A549 (cell line): ENCODE data around the gene RPA1. TPM values are rescaled to one million over a fixed set of nuclear protein-coding genes. Genes with fewer than 3 reads are reported as not detected.

ENCODE experiments used
- ATAC-seq, 2 experiments: fragments of 200-7000 bp in 1 of 2; fragments of >200 bp in 1 of 2; cut with Nextera tagmentation in 1 of 2; cut with Tn5 transposase in 1 of 2; 3 replicates each; pipeline versions ENCODE4 v1.8.0 to v1.9.1; 2018 to 2020; ENCODE audit warnings: mild to moderate bottlenecking in 1 of 2, moderate library complexity in 1 of 2
- CTCF ChIA-PET: fragments of 300-600 bp; sonication (Branson Sonifier 250); formaldehyde crosslinking; extraction: SDS; loops from one replicate; lab custom pipeline; 2021; ENCODE audit warnings: antibody characterized with exemption, inconsistent platforms; lab: Yijun Ruan, JAX
- POLR2A ChIA-PET: fragments of 350-600 bp; formaldehyde crosslinking; extraction: SDS; loops from one replicate; lab custom pipeline; 2021; ENCODE audit warnings: antibody characterized with exemption, inconsistent platforms; lab: Yijun Ruan, JAX
- DNase-seq, 2 experiments: peaks; one replicate each; pipeline versions ENCODE4 v3.0.0 to v3.0.0-alpha.2; 2011 to 2016; ENCODE audit warnings: low read depth in 1 of 2, low spot score in 1 of 2
- FAIRE-seq: peaks from 2 replicates; lab custom pipeline; 2011; peaks lifted over from hg19 to GRCh38; lab: Jason Lieb, UNC
- H3K27ac ChIP-seq, 2 experiments: fragments of >200 bp; sonication (Bioruptor Twin); formaldehyde crosslinking; 3 replicates each; pipeline ENCODE4 v1.5.1; 2016 to 2017
- H3K4me1 ChIP-seq: fragments of >200 bp; sonication (Bioruptor Twin); formaldehyde crosslinking; 3 replicates; pipeline ENCODE4 v1.6.1; 2016
- H3K4me2 ChIP-seq: fragments of >200 bp; sonication (Bioruptor Twin); formaldehyde crosslinking; 3 replicates; pipeline ENCODE4 v1.6.1; 2016
- H3K4me3 ChIP-seq: fragments of >200 bp; sonication (Bioruptor Twin); formaldehyde crosslinking; 3 replicates; pipeline ENCODE4 v1.5.1; 2016
- H3K9me3 ChIP-seq: fragments of >200 bp; sonication (Bioruptor Twin); formaldehyde crosslinking; 3 replicates; pipeline ENCODE4 v1.6.1; 2016
- BCL3 ChIP-seq: fragments of >200 bp; sonication (Bioruptor Twin); formaldehyde crosslinking; IDR thresholded peaks from 3 replicates; pipeline ENCODE4 v1.6.1; 2016
- CTCF ChIP-seq: fragments of >200 bp; sonication (Bioruptor Twin); formaldehyde crosslinking; IDR thresholded peaks from 3 replicates; pipeline ENCODE4 v1.5.1; 2016
- EHF ChIP-seq: fragments of 250-450 bp; sonication (Bioruptor Pico); IDR thresholded peaks from 2 replicates; pipeline ENCODE4 v1.5.0; 2020; ENCODE audit warnings: mild to moderate bottlenecking
- ESRRA ChIP-seq: fragments of 150-350 bp; IDR thresholded peaks from 2 replicates; pipeline ENCODE4 v1.6.1; 2014; ENCODE audit warnings: mild to moderate bottlenecking, low read length, borderline replicate concordance
- FOSB ChIP-seq: fragments of 250-450 bp; sonication (Bioruptor Pico); IDR thresholded peaks from 2 replicates; pipeline ENCODE4 v1.5.0; 2020; ENCODE audit warnings: mild to moderate bottlenecking, moderate library complexity
- FOSL2 ChIP-seq, 2 experiments: fragments of 450-650 bp in 1 of 2; fragments of >200 bp in 1 of 2; sonication (Bioruptor Twin) in 1 of 2; formaldehyde crosslinking; IDR thresholded peaks; 2 replicates each; pipeline versions ENCODE4 v1.5.0 to v1.6.1; 2016 to 2020; ENCODE audit warnings: mild to moderate bottlenecking in 1 of 2, moderate library complexity in 1 of 2
- HMGXB4 ChIP-seq: fragments of 250-450 bp; sonication (Bioruptor Pico); IDR thresholded peaks from 2 replicates; pipeline ENCODE4 v1.5.0; 2021; ENCODE audit warnings: mild to moderate bottlenecking, moderate library complexity, borderline replicate concordance
- HOXB13 ChIP-seq: fragments of 250-450 bp; sonication (Bioruptor Pico); IDR thresholded peaks from 2 replicates; pipeline ENCODE4 v1.5.0; 2020; ENCODE audit warnings: low read depth, mild to moderate bottlenecking, moderate library complexity
- JUN ChIP-seq, 2 experiments: fragments of >200 bp; sonication (Bioruptor Twin); formaldehyde crosslinking; IDR thresholded peaks; 2 replicates in 1 of 2; 3 replicates in 1 of 2; pipeline ENCODE4 v1.6.1; 2016 to 2017
- JUNB ChIP-seq: fragments of >200 bp; sonication (Bioruptor Twin); formaldehyde crosslinking; IDR thresholded peaks from 2 replicates; pipeline ENCODE4 v1.6.1; 2016
- MAFK ChIP-seq: fragments of 450-650 bp; IDR thresholded peaks from 2 replicates; pipeline ENCODE4 v1.6.1; 2014; ENCODE audit not compliant: partially characterized antibody
- REST ChIP-seq: fragments of 200-600 bp; sonication (generic); IDR thresholded peaks from 2 replicates; pipeline ENCODE4 v1.6.1; 2016; ENCODE audit warnings: antibody characterized with exemption, mild to moderate bottlenecking, moderate library complexity
- SREBF2 ChIP-seq: fragments of 450-650 bp; IDR thresholded peaks from 2 replicates; pipeline ENCODE4 v1.6.1; 2014; ENCODE audit warnings: mild to moderate bottlenecking, moderate library complexity
- TFCP2L1 ChIP-seq: fragments of 250-450 bp; sonication (Bioruptor Pico); IDR thresholded peaks from 2 replicates; pipeline ENCODE4 v1.5.0; 2021; ENCODE audit warnings: mild to moderate bottlenecking
- ZNF302 ChIP-seq: fragments of 250-450 bp; sonication (Bioruptor Pico); IDR thresholded peaks from 2 replicates; pipeline ENCODE4 v1.9.0; 2021; ENCODE audit warnings: inconsistent platforms, mild to moderate bottlenecking, moderate library complexity
- WGBS: methylation state at CpG from one replicate; pipeline ENCODE4 v1.1.6; 2017; ENCODE audit errors: missing lambda C conversion rate; 5-methylcytosine and 5-hydroxymethylcytosine counted together
- polyA plus RNA-seq, 4 experiments: library from polyadenylated mRNA; depleted of rRNA in 3 of 4; stranded (reverse); fragments of >200 nt; fragmentation: RNase III in 1 of 4; extraction: RNeasy Plus Mini Kit Qiagen cat#74134 plus additional on column Dnase treatment in 1 of 4; gene quantifications; 2 replicates in 3 of 4; 3 replicates in 1 of 4; pipeline ENCODE4 v1.2.3, GENCODE V29; 2011 to 2017

The RPA1 gene
- polyA plus RNA-seq, 2 of the 4 experiments (the other 2 are of a cell fraction), result 72.2 to 136 TPM

GRCh38 chr17:1918346-1919162 is 88.7 kb downstream of the RPA1 start:
- no peaks in the 10 kb centered on the region for H3K9me3 ChIP-seq
- ChIA-PET CTCF (interaction anchor here (0.6 to 4.8 kb wide), 10 partner anchors 9 to 326 kb away, joined by 3 to 39 read pairs (median 4); partner anchors contain the start of genes OVCA2 and RTN4RL1), POLR2A (no interaction called here)
- no peak for ATAC-seq
- FAIRE-seq, result no peak
- H3K4me2 ChIP-seq, result no peak overlapping the region
- TF ChIP-seq BCL3, result no peak
- TF ChIP-seq REST, result no peak
- TF ChIP-seq JUNB, result no peak
- no peak overlapping the region for H3K27ac ChIP-seq
- no peak overlapping the region for H3K4me3 ChIP-seq
- WGBS, result 75% methylated on average over 29 of the region's 29 CpGs
- H3K4me1 ChIP-seq, result no peaks in the 10 kb centered on the region
- no peak for DNase-seq

GRCh38 chr17:1919201-1919600 is 89.4 kb downstream of the RPA1 start:
- DNase-seq (no peak), FAIRE-seq (no peak)
- H3K4me2 ChIP-seq, result no peak overlapping the region
- CTCF ChIA-PET, result interaction anchor here (0.5 to 4.8 kb wide), 13 partner anchors 9 to 657 kb away, joined by 3 to 39 read pairs (median 4); partner anchors contain the start of genes OVCA2 and RTN4RL1
- H3K4me1 ChIP-seq, result no peaks in the 10 kb centered on the region
- H3K27ac ChIP-seq, result no peak overlapping the region
- H3K9me3 ChIP-seq, result no peaks in the 10 kb centered on the region
- TF ChIP-seq HMGXB4 (CRISPR knock-in tag) (no peak), SREBF2 (no peak), CTCF (no peak), TFCP2L1 (CRISPR knock-in tag) (no peak), ZNF302 (CRISPR knock-in tag) (no peak), HOXB13 (CRISPR knock-in tag) (no peak), FOSB (CRISPR knock-in tag) (no peak), ESRRA (no peak), JUN (IDR thresholded peaks at IDR 0.05) (no peak), MAFK (no peak), EHF (no peak), FOSL2 (IDR thresholded peaks at IDR 0.05) (no peak), FOSL2 (CRISPR knock-in tag; IDR thresholded peaks at IDR 0.05) (no peak), REST (no peak)
- TF ChIP-seq, all 56 proteins: peak for 0
- no peak overlapping the region for H3K4me3 ChIP-seq
- WGBS, result 87% methylated on average over 13 of the region's 13 CpGs
- ATAC-seq, result no peak
- POLR2A ChIA-PET, result no interaction called here
